Stimulated activated naive B cell treated with anti-CD40 and anti-IgM and Interleukin-4, amounts not matched to agents 10 μg/mL and 1 μg/mL and 100 μg/mL, for 72 hours (primary cell): ENCODE measurements around the gene WNT9B.
"Not testable (repeated sequence)": the region's sequence is repeated elsewhere in the genome, so short reads cannot be mapped to it uniquely, and the experiment has no call there.

Source experiments
- ATAC-seq, 2 donors: fragments of 150-1000 bp; cut with Tn5 transposase; replicated peaks; 2 replicates each; pipeline ENCODE4 v1.10.0; 2021; ENCODE audit warnings: moderate library complexity in 1 of 2
- DNase-seq: peaks from one replicate; pipeline ENCODE4 v3.0.0; 2021
- H3K27ac Mint-ChIP-seq: one replicate; pipeline ENCODE4 v1.8.0; 2022; ENCODE audit warnings: mild to moderate bottlenecking, mixed read lengths
- H3K27me3 Mint-ChIP-seq, 2 donors: one replicate each; pipeline ENCODE4 v1.8.0; 2022; ENCODE audit warnings: mixed read lengths in 2 of 2
- H3K36me3 Mint-ChIP-seq, 2 donors: one replicate each; pipeline ENCODE4 v1.8.0; 2022; ENCODE audit warnings: mixed read lengths in 2 of 2, mild to moderate bottlenecking in 1 of 2
- H3K4me1 Mint-ChIP-seq, 2 donors: one replicate each; pipeline ENCODE4 v1.8.0; 2022; ENCODE audit warnings: mixed read lengths in 2 of 2, mild to moderate bottlenecking in 1 of 2
- H3K4me3 Mint-ChIP-seq, 2 donors: one replicate each; pipeline ENCODE4 v1.8.0; 2022; ENCODE audit warnings: mild to moderate bottlenecking in 2 of 2, mixed read lengths in 2 of 2, moderate library complexity in 1 of 2
- H3K9me3 Mint-ChIP-seq, 2 donors: one replicate each; pipeline ENCODE4 v1.8.0; 2022; ENCODE audit warnings: mixed read lengths in 2 of 2, mild to moderate bottlenecking in 1 of 2

WNT9B gene

GRCh38 chr17:46910179-46910927 is 59.0 kb downstream of the WNT9B start:
- Mint-ChIP-seq H3K9me3 (no peaks in the 10 kb centered on the region), H3K4me1 (peaks cover 5 to 8% of the 10 kb centered on the region in 2 donors), H3K4me3 (no peak overlapping the region), H3K27ac (no peak overlapping the region), H3K36me3 (no peaks in the 10 kb centered on the region), H3K27me3 (peaks cover 13 to 37% of the 10 kb centered on the region in 2 donors)
- ATAC-seq (no peak), DNase-seq (no peak)

GRCh38 chr17:46911311-46911710 is 59.9 kb downstream of the WNT9B start:
- H3K36me3 Mint-ChIP-seq, result peaks cover 3 to 9% of the 10 kb centered on the region in 2 donors
- no peak for ATAC-seq

GRCh38 chr17:46915596-46915995 is 64.2 kb downstream of the WNT9B start:
- H3K9me3 Mint-ChIP-seq, result no peaks in the 10 kb centered on the region
- H3K27ac Mint-ChIP-seq, result no peak overlapping the region
- ATAC-seq (no peak), DNase-seq (no peak)
- H3K27me3 Mint-ChIP-seq, result peaks cover 8 to 19% of the 10 kb centered on the region in 2 donors
- no peaks in the 10 kb centered on the region for H3K4me1 Mint-ChIP-seq
- no peak overlapping the region for H3K4me3 Mint-ChIP-seq
- H3K36me3 Mint-ChIP-seq, result peaks cover 7 to 11% of the 10 kb centered on the region in 2 donors

More at GRCh38 chr17:46911311-46911710, 59.9 kb downstream of the WNT9B start:
- H3K27me3 Mint-ChIP-seq, result peaks cover 13 to 29% of the 10 kb centered on the region in 2 donors
- no peaks in the 10 kb centered on the region for H3K4me1 Mint-ChIP-seq
- H3K27ac Mint-ChIP-seq, result no peak overlapping the region
- no peaks in the 10 kb centered on the region for H3K9me3 Mint-ChIP-seq
- no peak for DNase-seq
- H3K4me3 Mint-ChIP-seq, result no peak overlapping the region

- Mint-ChIP-seq H3K36me3 (peaks cover 7 to 11% of the 10 kb centered on the region in 2 donors), H3K27me3 (peaks cover 4 to 15% of the 10 kb centered on the region in 2 donors), H3K27ac (no peak overlapping the region), H3K9me3 (no peaks in the 10 kb centered on the region), H3K4me3 (no peak overlapping the region), H3K4me1 (no peaks in the 10 kb centered on the region)
- ATAC-seq (no peak), DNase-seq (no peak)
Measured at GRCh38 chr17:46916211-46916610, 64.8 kb downstream of the WNT9B start.

- Mint-ChIP-seq H3K4me1 (no peaks in the 10 kb centered on the region), H3K27me3 (peaks cover 4 to 15% of the 10 kb centered on the region in 2 donors), H3K27ac (no peak overlapping the region), H3K4me3 (no peak overlapping the region), H3K36me3 (peaks cover 7 to 11% of the 10 kb centered on the region in 2 donors), H3K9me3 (no peaks in the 10 kb centered on the region)
- DNase-seq (no peak), ATAC-seq (no peak)
Measured at GRCh38 chr17:46916623-46917022, 65.2 kb downstream of the WNT9B start.

- H3K36me3 Mint-ChIP-seq, result peaks cover 7 to 11% of the 10 kb centered on the region in 2 donors
- ATAC-seq (no peak), DNase-seq (no peak)
Measured at GRCh38 chr17:46917041-46917440, 65.7 kb downstream of the WNT9B start.

GRCh38 chr17:46917516-46917915 is 66.1 kb downstream of the WNT9B start:
- H3K27me3 Mint-ChIP-seq, result peaks cover 0 to 7% of the 10 kb centered on the region in 2 donors
- no peak for ATAC-seq

More at GRCh38 chr17:46917041-46917440, 65.7 kb downstream of the WNT9B start:
- H3K9me3 Mint-ChIP-seq, result no peaks in the 10 kb centered on the region
- H3K4me1 Mint-ChIP-seq, result peaks cover 0 to 2% of the 10 kb centered on the region in 2 donors
- H3K27ac Mint-ChIP-seq, result no peak overlapping the region
- H3K27me3 Mint-ChIP-seq, result peaks cover 2 to 12% of the 10 kb centered on the region in 2 donors
- H3K4me3 Mint-ChIP-seq, result no peak overlapping the region

GRCh38 chr17:46921962-46922361 is 70.6 kb downstream of the WNT9B start:
- not testable (repeated sequence) for H3K9me3 Mint-ChIP-seq, H3K27ac Mint-ChIP-seq, ATAC-seq, DNase-seq, H3K27me3 Mint-ChIP-seq
- Mint-ChIP-seq H3K4me3 (peak overlapping the region; percentile 93 to 98), H3K36me3 (peaks cover 8 to 11% of the 10 kb centered on the region in 2 donors), H3K4me1 (peaks cover 14 to 23% of the 10 kb centered on the region in 2 donors)

More at GRCh38 chr17:46917516-46917915, 66.1 kb downstream of the WNT9B start:
- peaks cover 0 to 3% of the 10 kb centered on the region in 2 donors for H3K4me1 Mint-ChIP-seq
- no peak for DNase-seq
- no peak overlapping the region for H3K27ac Mint-ChIP-seq
- H3K4me3 Mint-ChIP-seq, result no peak overlapping the region
- peaks cover 7 to 11% of the 10 kb centered on the region in 2 donors for H3K36me3 Mint-ChIP-seq
- H3K9me3 Mint-ChIP-seq, result no peaks in the 10 kb centered on the region

- Mint-ChIP-seq H3K27ac (peak overlapping the region; percentile 100), H3K4me3 (peak overlapping the region; percentile 93 to 98), H3K4me1 (peaks cover 17 to 28% of the 10 kb centered on the region in 2 donors), H3K36me3 (peaks cover 9 to 10% of the 10 kb centered on the region in 2 donors), H3K9me3 (no peaks in the 10 kb centered on the region), H3K27me3 (no peaks in the 10 kb centered on the region)
- DNase-seq (no peak), ATAC-seq (peak; percentile 2 to 5)
Measured at GRCh38 chr17:46922487-46922803, 71.1 kb downstream of the WNT9B start.

GRCh38 chr17:46922804-46923635 is 71.6 kb downstream of the WNT9B start, which contains the start of gene GOSR2:
Gene GOSR2, plus strand, starts transcription at chr17:46923160. Its CDS starts 33 bp downstream, at chr17:46923193.
- peak; percentile 91 for DNase-seq
- Mint-ChIP-seq H3K27ac (peak within 1 kb of the TSS; percentile 100), H3K9me3 (no peaks in the 10 kb centered on the region)

GRCh38 chr17:46925185-46925868 is 73.9 kb downstream of the WNT9B start:
- Mint-ChIP-seq H3K4me3 (peak overlapping the region in 1 of 2 donors; percentile 8), H3K36me3 (peaks cover 9 to 23% of the 10 kb centered on the region in 2 donors), H3K4me1 (peaks cover 27 to 45% of the 10 kb centered on the region in 2 donors), H3K9me3 (no peaks in the 10 kb centered on the region), H3K27ac (peak overlapping the region; percentile 37), H3K27me3 (no peaks in the 10 kb centered on the region)
- ATAC-seq, result no peak
- DNase-seq, result no peak

More at GRCh38 chr17:46922804-46923635, 71.6 kb downstream of the WNT9B start, which contains the start of gene GOSR2:
- peaks cover 10 to 13% of the 10 kb centered on the region in 2 donors for H3K36me3 Mint-ChIP-seq
- peak; percentile 96 to 98 for ATAC-seq
- peak within 1 kb of the TSS; percentile 93 to 98 for H3K4me3 Mint-ChIP-seq
- H3K27me3 Mint-ChIP-seq, result no peaks in the 10 kb centered on the region
- peaks cover 22 to 34% of the 10 kb centered on the region in 2 donors for H3K4me1 Mint-ChIP-seq

- H3K36me3 Mint-ChIP-seq, result peaks cover 19 to 45% of the 10 kb centered on the region in 2 donors
- ATAC-seq (no peak), DNase-seq (no peak)
- peaks cover 24 to 45% of the 10 kb centered on the region in 2 donors for H3K4me1 Mint-ChIP-seq
- no peaks in the 10 kb centered on the region for H3K27me3 Mint-ChIP-seq
- H3K4me3 Mint-ChIP-seq, result no peak overlapping the region
- no peaks in the 10 kb centered on the region for H3K9me3 Mint-ChIP-seq
- H3K27ac Mint-ChIP-seq, result no peak overlapping the region
Measured at GRCh38 chr17:46928467-46929261, 77.3 kb downstream of the WNT9B start.

GRCh38 chr17:46929413-46929812 is 78.0 kb downstream of the WNT9B start:
- Mint-ChIP-seq H3K4me3 (no peak overlapping the region), H3K36me3 (peaks cover 25 to 52% of the 10 kb centered on the region in 2 donors), H3K27me3 (no peaks in the 10 kb centered on the region), H3K27ac (no peak overlapping the region), H3K4me1 (peaks cover 24 to 42% of the 10 kb centered on the region in 2 donors), H3K9me3 (no peaks in the 10 kb centered on the region)
- ATAC-seq, result no peak
- DNase-seq, result no peak
